Body of pancreas (tissue), 4 donors: ENCODE data around the gene SLC25A13. TPM values are rescaled to one million over a fixed set of nuclear protein-coding genes. Genes with fewer than 3 reads are reported as not detected.

Experiments used
- ATAC-seq: fragments of 150-250 bp; one replicate; pipeline ENCODE4 v1.9.1; 2016
- DNase-seq, 4 donors: peaks; one replicate each; pipeline ENCODE4 v3.0.0-alpha.2; 2019
- H3K27ac ChIP-seq, 4 donors: fragments of 200-600 bp; sonication (generic); 1 replicate in 3 of 4; 2 replicates in 1 of 4; pipeline versions ENCODE4 v1.5.1 to v1.6.1; 2016 to 2019; ENCODE audit warnings: mild to moderate bottlenecking in 1 of 4, mixed read lengths in 1 of 4, moderate library complexity in 1 of 4
- H3K27me3 ChIP-seq, 2 donors: fragments of 200-600 bp; sonication (generic); one replicate each; pipeline ENCODE4 v1.6.0; 2016; ENCODE audit warnings: mild to moderate bottlenecking in 1 of 2
- H3K36me3 ChIP-seq, 2 donors: fragments of 200-600 bp; sonication (generic); replicated peaks in 1 of 2; 2 replicates each; pipeline ENCODE4 v1.5.1; 2016; ENCODE audit warnings: low read depth in 2 of 2; ENCODE audit not compliant: insufficient read depth in 1 of 2
- H3K4me1 ChIP-seq: fragments of 200-600 bp; sonication (generic); one replicate; pipeline ENCODE4 v1.6.0; 2016
- H3K4me3 ChIP-seq, 2 donors: fragments of 200-600 bp; sonication (generic); 1 replicate in 1 of 2; 2 replicates in 1 of 2; pipeline ENCODE4 v1.5.1; 2016 to 2019
- H3K9me3 ChIP-seq, 3 donors: fragments of 200-600 bp; sonication (generic); 1 replicate in 2 of 3; 2 replicates in 1 of 3; pipeline ENCODE4 v1.5.1; 2016
- CTCF ChIP-seq, 7 experiments: fragments of 450-650 bp in 4 of 7; fragments of 200-600 bp in 3 of 7; sonication (generic) in 3 of 7; IDR thresholded peaks; one replicate each; pipeline ENCODE4 v1.5.1; 2016 to 2019; ENCODE audit warnings: antibody characterized with exemption in 7 of 7
- POLR2A ChIP-seq, 3 donors: fragments of 450-650 bp; IDR thresholded peaks; one replicate each; pipeline ENCODE4 v1.6.1; 2016; ENCODE audit warnings: antibody characterized with exemption in 3 of 3, mild to moderate bottlenecking in 2 of 3
- WGBS, 2 donors: methylation state at CpG; one replicate each; pipeline ENCODE4 v1.1.5; 2017; 5-methylcytosine and 5-hydroxymethylcytosine counted together
- intact Hi-C: fragments of 100-400 bp; cut with DNase I; formaldehyde crosslinking; loops from one replicate; pipeline ENCODE4 v1.15.1; 2023
- total RNA-seq, 2 donors: library from RNA; depleted of rRNA; stranded (reverse); fragments of >200 nt; gene quantifications; one replicate each; pipeline ENCODE4 v1.1.0, GENCODE V29; 2016

Gene SLC25A13
- total RNA-seq, 2 donors from 2014 or later: 9.6 to 20.1 TPM

GRCh38 chr7:96228760-96229159, 93.1 kb downstream of the SLC25A13 start:
- WGBS, 2 donors: 97% methylated on average over 13 of the region's 22 CpGs; no CpG with 5 or more reads in 1 of the 2 donors
- Histone ChIP-seq H3K27me3 (no peaks in the 10 kb centered on the region), H3K4me3 (no peak overlapping the region), H3K36me3 (no peaks in the 10 kb centered on the region), H3K27ac (no peak overlapping the region), H3K9me3 (no peaks in the 10 kb centered on the region), H3K4me1 (no peaks in the 10 kb centered on the region)
- ATAC-seq (no peak), DNase-seq (no peak)
- intact Hi-C loops: no loop called here
- TF ChIP-seq POLR2A (IDR thresholded peaks at IDR 0.05): no peak
- TF ChIP-seq CTCF (IDR thresholded peaks at IDR 0.05): no peak

GRCh38 chr7:96225251-96225650, 96.6 kb downstream of the SLC25A13 start:
- WGBS, 2 donors: 94 to 96% methylated on average over 5 of the region's 5 CpGs
- intact Hi-C loops: no loop called here
- ATAC-seq: no peak

GRCh38 chr7:96224685-96225084, 97.2 kb downstream of the SLC25A13 start:
- 96 to 97% methylated on average over 1 of the region's 1 CpG for WGBS, 2 donors
- no peak overlapping the region for H3K27ac ChIP-seq
- DNase-seq (no peak), ATAC-seq (no peak)
- TF ChIP-seq POLR2A (IDR thresholded peaks at IDR 0.05): no peak
- TF ChIP-seq CTCF (IDR thresholded peaks at IDR 0.05): no peak
- no peaks in the 10 kb centered on the region for H3K9me3 ChIP-seq
- no peaks in the 10 kb centered on the region for H3K36me3 ChIP-seq
- intact Hi-C loops: no loop called here
- H3K27me3 ChIP-seq: no peaks in the 10 kb centered on the region
- no peak overlapping the region for H3K4me3 ChIP-seq
- no peaks in the 10 kb centered on the region for H3K4me1 ChIP-seq

More at GRCh38 chr7:96225251-96225650, 96.6 kb downstream of the SLC25A13 start:
- DNase-seq: no peak
- Histone ChIP-seq H3K27me3 (no peaks in the 10 kb centered on the region), H3K27ac (no peak overlapping the region), H3K9me3 (no peaks in the 10 kb centered on the region), H3K4me3 (no peak overlapping the region), H3K4me1 (no peaks in the 10 kb centered on the region), H3K36me3 (no peaks in the 10 kb centered on the region)
- TF ChIP-seq CTCF (IDR thresholded peaks at IDR 0.05): no peak
- TF ChIP-seq POLR2A (IDR thresholded peaks at IDR 0.05): no peak

GRCh38 chr7:96224073-96224472, 97.8 kb downstream of the SLC25A13 start:
- Histone ChIP-seq H3K27ac (no peak overlapping the region), H3K4me1 (no peaks in the 10 kb centered on the region), H3K4me3 (no peak overlapping the region), H3K9me3 (no peaks in the 10 kb centered on the region), H3K27me3 (no peaks in the 10 kb centered on the region), H3K36me3 (no peaks in the 10 kb centered on the region)
- intact Hi-C loops: no loop called here
- no peak for ATAC-seq
- 77 to 81% methylated on average over 3 of the region's 3 CpGs for WGBS, 2 donors
- TF ChIP-seq POLR2A (IDR thresholded peaks at IDR 0.05): no peak
- no peak for TF ChIP-seq CTCF (IDR thresholded peaks at IDR 0.05)
- DNase-seq: no peak

- Histone ChIP-seq H3K9me3 (no peaks in the 10 kb centered on the region), H3K4me3 (no peak overlapping the region), H3K27ac (no peak overlapping the region), H3K27me3 (no peaks in the 10 kb centered on the region), H3K36me3 (no peaks in the 10 kb centered on the region), H3K4me1 (no peaks in the 10 kb centered on the region)
- WGBS, 2 donors: 95 to 97% methylated on average over 5 of the region's 5 CpGs
- ATAC-seq (no peak), DNase-seq (no peak)
- intact Hi-C loops: no loop called here
- no peak for TF ChIP-seq POLR2A (IDR thresholded peaks at IDR 0.05)
- no peak for TF ChIP-seq CTCF (IDR thresholded peaks at IDR 0.05)
These were observed 100.0 kb downstream of the SLC25A13 start for GRCh38 chr7:96221888-96222287.
